GM23338 (cell line): ENCODE results near the gene CCN6. TPM values are rescaled to one million over a fixed set of nuclear protein-coding genes. Genes with fewer than 3 reads are reported as not detected.

ENCODE experiments used
- CTCF ChIP-seq, 2 experiments: fragments of 200-600 bp in 1 of 2; sonication (generic) in 1 of 2; conservative IDR thresholded peaks; 2 replicates each; pipeline versions ENCODE4 v1.5.1 to v1.6.1; 2016 to 2017; ENCODE audit warnings: antibody characterized with exemption in 2 of 2, low read depth in 2 of 2, mild to moderate bottlenecking in 2 of 2, moderate library complexity in 1 of 2
- EZH2phosphoT487 ChIP-seq: fragments of 200-600 bp; sonication (generic); IDR thresholded peaks from one replicate; pipeline ENCODE4 v1.8.1; 2018; ENCODE audit warnings: antibody characterized with exemption; ENCODE audit not compliant: unreplicated experiment
- JUNB ChIP-seq: IDR thresholded peaks from one replicate; pipeline ENCODE4 v1.6.1; 2016; ENCODE audit warnings: antibody characterized with exemption; ENCODE audit not compliant: unreplicated experiment
- STAT1 ChIP-seq: IDR thresholded peaks from one replicate; pipeline ENCODE4 v1.6.1; 2016; ENCODE audit warnings: antibody characterized with exemption; ENCODE audit not compliant: unreplicated experiment
- ZNF114 ChIP-seq: fragments of 250-450 bp; sonication (Bioruptor Pico); IDR thresholded peaks from 2 replicates; pipeline ENCODE4 v1.5.0; 2020; ENCODE audit warnings: mild to moderate bottlenecking, moderate library complexity
- ZNF462 ChIP-seq: fragments of 250-450 bp; sonication (Bioruptor Pico); IDR thresholded peaks from 2 replicates; pipeline ENCODE4 v1.5.0; 2020; ENCODE audit warnings: mild to moderate bottlenecking, moderate library complexity
- polyA plus RNA-seq: library from polyadenylated mRNA; unstranded; fragments of >200 nt; fragmentation: Nextera tagmentation; extraction: Ambion mirVana; gene quantifications from 2 replicates; pipeline ENCODE4 v1.2.1, GENCODE V29; 2016
- total RNA-seq: library from RNA; depleted of rRNA; stranded (reverse); fragments of >200 nt; shearing (Covaris generic); gene quantifications from 2 replicates; pipeline ENCODE4 v1.2.3, GENCODE V29; 2014
- TF ChIP-seq, protein P1 (sequence below): IDR thresholded peaks from one replicate; pipeline ENCODE4 v1.6.1; 2018; ENCODE audit warnings: antibody characterized with exemption; ENCODE audit not compliant: unreplicated experiment

Gene CCN6
- total and polyA plus RNA-seq, 2 experiments from 2014 or later: 0.65 TPM; not detected in 1

GRCh38 chr6:112109262-112109661 lies 55.4 kb downstream of the CCN6 start (continued):
- TF ChIP-seq ZNF462 (CRISPR knock-in tag): no peak
- TF ChIP-seq ZNF114: no peak
- TF ChIP-seq STAT1: no peak
- TF ChIP-seq, protein P1, sequence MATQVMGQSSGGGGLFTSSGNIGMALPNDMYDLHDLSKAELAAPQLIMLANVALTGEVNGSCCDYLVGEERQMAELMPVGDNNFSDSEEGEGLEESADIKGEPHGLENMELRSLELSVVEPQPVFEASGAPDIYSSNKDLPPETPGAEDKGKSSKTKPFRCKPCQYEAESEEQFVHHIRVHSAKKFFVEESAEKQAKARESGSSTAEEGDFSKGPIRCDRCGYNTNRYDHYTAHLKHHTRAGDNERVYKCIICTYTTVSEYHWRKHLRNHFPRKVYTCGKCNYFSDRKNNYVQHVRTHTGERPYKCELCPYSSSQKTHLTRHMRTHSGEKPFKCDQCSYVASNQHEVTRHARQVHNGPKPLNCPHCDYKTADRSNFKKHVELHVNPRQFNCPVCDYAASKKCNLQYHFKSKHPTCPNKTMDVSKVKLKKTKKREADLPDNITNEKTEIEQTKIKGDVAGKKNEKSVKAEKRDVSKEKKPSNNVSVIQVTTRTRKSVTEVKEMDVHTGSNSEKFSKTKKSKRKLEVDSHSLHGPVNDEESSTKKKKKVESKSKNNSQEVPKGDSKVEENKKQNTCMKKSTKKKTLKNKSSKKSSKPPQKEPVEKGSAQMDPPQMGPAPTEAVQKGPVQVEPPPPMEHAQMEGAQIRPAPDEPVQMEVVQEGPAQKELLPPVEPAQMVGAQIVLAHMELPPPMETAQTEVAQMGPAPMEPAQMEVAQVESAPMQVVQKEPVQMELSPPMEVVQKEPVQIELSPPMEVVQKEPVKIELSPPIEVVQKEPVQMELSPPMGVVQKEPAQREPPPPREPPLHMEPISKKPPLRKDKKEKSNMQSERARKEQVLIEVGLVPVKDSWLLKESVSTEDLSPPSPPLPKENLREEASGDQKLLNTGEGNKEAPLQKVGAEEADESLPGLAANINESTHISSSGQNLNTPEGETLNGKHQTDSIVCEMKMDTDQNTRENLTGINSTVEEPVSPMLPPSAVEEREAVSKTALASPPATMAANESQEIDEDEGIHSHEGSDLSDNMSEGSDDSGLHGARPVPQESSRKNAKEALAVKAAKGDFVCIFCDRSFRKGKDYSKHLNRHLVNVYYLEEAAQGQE: no peak
- TF ChIP-seq JUNB: no peak
- TF ChIP-seq EZH2phosphoT487: no peak
- no peak for TF ChIP-seq CTCF (conservative IDR thresholded peaks at IDR 0.05; ENCODE audit: low read depth in 2 of 2)
